Effector CD8-positive, alpha-beta T cell (primary cell): ENCODE results near the gene TENM4.

ENCODE experiments used
- DNase-seq: peaks from one replicate; lab custom pipeline; 2025; lab: John Stamatoyannopoulos, UW

TENM4 gene

GRCh38 chr11:79344753-79345294 is 96.0 kb downstream of the TENM4 start:
- DNase-seq = no peak

- DNase-seq = no peak
Observed at GRCh38 chr11:79342686-79343085, 98.1 kb downstream of the TENM4 start.

- no peak for DNase-seq
Observed at GRCh38 chr11:79342236-79342635, 98.6 kb downstream of the TENM4 start.

- DNase-seq = no peak
Observed at GRCh38 chr11:79340535-79340934, 100.3 kb downstream of the TENM4 start.

- DNase-seq = no peak
Observed at GRCh38 chr11:79336797-79337517, 103.9 kb downstream of the TENM4 start.

GRCh38 chr11:79335681-79336080 is 105.1 kb downstream of the TENM4 start:
- DNase-seq = no peak

GRCh38 chr11:79333355-79333754 is 107.5 kb downstream of the TENM4 start:
- DNase-seq = no peak

- no peak for DNase-seq
Observed at GRCh38 chr11:79332017-79332416, 108.8 kb downstream of the TENM4 start.

- DNase-seq = no peak
Observed at GRCh38 chr11:79331203-79331901, 109.5 kb downstream of the TENM4 start.

- no peak for DNase-seq
Observed at GRCh38 chr11:79330651-79331050, 110.2 kb downstream of the TENM4 start.

- DNase-seq = no peak
Observed at GRCh38 chr11:79329561-79329960, 111.3 kb downstream of the TENM4 start.

- no peak for DNase-seq
Observed at GRCh38 chr11:79328402-79328801, 112.4 kb downstream of the TENM4 start.

GRCh38 chr11:79325851-79326250 is 115.0 kb downstream of the TENM4 start:
- DNase-seq = no peak

- no peak for DNase-seq
Observed at GRCh38 chr11:79321263-79321662, 119.6 kb downstream of the TENM4 start.

GRCh38 chr11:79314906-79315689 is 125.7 kb downstream of the TENM4 start:
- DNase-seq = no peak

- DNase-seq = no peak
Observed at GRCh38 chr11:79313530-79313913, 127.3 kb downstream of the TENM4 start.

GRCh38 chr11:79312617-79313529 is 128.0 kb downstream of the TENM4 start:
- DNase-seq = no peak

GRCh38 chr11:79311461-79311860 is 129.4 kb downstream of the TENM4 start:
- no peak for DNase-seq

- DNase-seq = no peak
Observed at GRCh38 chr11:79309407-79309806, 131.4 kb downstream of the TENM4 start.

- DNase-seq = no peak
Observed at GRCh38 chr11:79308429-79308828, 132.4 kb downstream of the TENM4 start.

GRCh38 chr11:79304599-79305212 is 136.1 kb downstream of the TENM4 start:
- no peak for DNase-seq
